Activated T-helper 2 cell treated with anti-CD3 and anti-CD28 coated beads, Interferon-gamma antibody, Interleukin-2, Interleukin-4, amounts not matched to agents 10 μg/mL and 5 μg/mL and 100 μg/mL, durations not matched to agents 14 hours and 24 hours and 36 hours (primary cell): ENCODE measurements around the gene SFI1. TPM values are rescaled to one million over a fixed set of nuclear protein-coding genes. Genes with fewer than 3 reads are reported as not detected.
A peak's percentile ranks its signal among the peaks of the same experiment; 100 is the strongest.
"Not testable (repeated sequence)": the region's sequence is repeated elsewhere in the genome, so short reads cannot be mapped to it uniquely, and the experiment has no call there.

ENCODE experiments used
- DNase-seq: peaks from one replicate; pipeline ENCODE4 v3.0.0; 2021; ENCODE audit warnings: low spot score
- H3K27ac Mint-ChIP-seq: one replicate; pipeline ENCODE4 v1.8.0; 2021; ENCODE audit warnings: mixed read lengths
- H3K27me3 Mint-ChIP-seq: one replicate; pipeline ENCODE4 v1.8.0; 2021; ENCODE audit warnings: low read depth, mixed read lengths
- H3K36me3 Mint-ChIP-seq: one replicate; pipeline ENCODE4 v1.8.0; 2021; ENCODE audit warnings: low read depth, mixed read lengths
- H3K4me1 Mint-ChIP-seq: one replicate; pipeline ENCODE4 v1.8.0; 2021; ENCODE audit warnings: low read depth, mixed read lengths
- H3K4me3 Mint-ChIP-seq: one replicate; pipeline ENCODE4 v1.8.0; 2021; ENCODE audit warnings: low read depth, mild to moderate bottlenecking, moderate library complexity, mixed read lengths
- H3K9me3 Mint-ChIP-seq: one replicate; pipeline ENCODE4 v1.8.0; 2021; ENCODE audit warnings: mixed read lengths
- intact Hi-C: fragments of 100-400 bp; cut with micrococcal nuclease; formaldehyde crosslinking; loops from one replicate; pipeline ENCODE4 v1.15.1; 2023
- total RNA-seq: library from RNA; stranded (reverse); gene quantifications from 2 replicates; pipeline ENCODE4 v1.2.3, GENCODE V29; 2022

SFI1 gene
- total RNA-seq, 1 donor from 2014 or later: 409 TPM

DNA sequence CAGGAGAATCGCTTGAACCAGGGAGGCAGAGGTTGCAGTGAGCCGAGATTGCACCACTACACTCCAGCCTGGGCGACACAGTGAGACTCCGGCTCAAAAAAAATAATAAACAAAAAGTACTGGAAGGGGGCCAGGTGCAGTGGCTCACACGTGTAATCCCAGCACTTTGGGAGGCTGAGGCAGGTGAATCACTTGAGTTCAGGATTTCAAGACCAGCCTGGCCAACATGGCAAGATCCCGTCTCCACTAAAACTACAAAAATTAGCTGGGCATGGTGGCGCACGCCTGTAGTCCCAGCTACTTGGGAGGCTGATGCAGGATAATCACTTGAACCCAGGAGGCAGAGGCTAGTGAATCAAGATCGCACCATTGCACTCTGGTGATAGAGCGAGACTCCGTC lies 10.0 kb upstream of the SFI1 start:
- H3K36me3 Mint-ChIP-seq: peaks cover 81% of the 10 kb centered on the region
- peak overlapping the region; percentile 13 for H3K4me3 Mint-ChIP-seq
- peaks cover 42% of the 10 kb centered on the region for H3K4me1 Mint-ChIP-seq
- DNase-seq, H3K27ac Mint-ChIP-seq, intact Hi-C loops, H3K9me3 Mint-ChIP-seq, H3K27me3 Mint-ChIP-seq: not testable (repeated sequence)

DNA sequence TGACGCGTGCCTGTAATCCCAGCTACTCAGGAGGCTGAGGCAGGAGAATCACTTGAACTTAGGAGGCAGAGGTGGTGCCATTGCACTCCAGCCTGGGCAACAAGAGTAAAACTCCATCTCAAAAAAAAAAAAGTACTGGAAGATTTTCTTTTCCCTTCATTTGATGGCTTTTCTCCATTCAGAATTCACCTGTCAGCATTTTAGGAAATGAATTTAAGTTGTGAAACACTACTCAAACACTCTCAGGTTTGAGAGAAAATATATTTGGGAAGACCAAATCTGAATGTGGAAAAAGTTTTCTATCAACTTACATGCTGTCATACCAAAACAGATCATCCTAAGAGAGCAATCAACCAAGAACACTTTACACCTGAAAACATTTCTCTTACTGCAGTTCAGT lies 9.4 kb upstream of the SFI1 start:
- H3K27ac Mint-ChIP-seq: no peak overlapping the region
- intact Hi-C loops: no loop called here
- no peak for DNase-seq
- no peaks in the 10 kb centered on the region for H3K9me3 Mint-ChIP-seq
- H3K4me1 Mint-ChIP-seq: peaks cover 46% of the 10 kb centered on the region
- H3K36me3 Mint-ChIP-seq: peaks cover 78% of the 10 kb centered on the region
- peak overlapping the region; percentile 54 for H3K4me3 Mint-ChIP-seq
- H3K27me3 Mint-ChIP-seq: no peaks in the 10 kb centered on the region

DNA sequence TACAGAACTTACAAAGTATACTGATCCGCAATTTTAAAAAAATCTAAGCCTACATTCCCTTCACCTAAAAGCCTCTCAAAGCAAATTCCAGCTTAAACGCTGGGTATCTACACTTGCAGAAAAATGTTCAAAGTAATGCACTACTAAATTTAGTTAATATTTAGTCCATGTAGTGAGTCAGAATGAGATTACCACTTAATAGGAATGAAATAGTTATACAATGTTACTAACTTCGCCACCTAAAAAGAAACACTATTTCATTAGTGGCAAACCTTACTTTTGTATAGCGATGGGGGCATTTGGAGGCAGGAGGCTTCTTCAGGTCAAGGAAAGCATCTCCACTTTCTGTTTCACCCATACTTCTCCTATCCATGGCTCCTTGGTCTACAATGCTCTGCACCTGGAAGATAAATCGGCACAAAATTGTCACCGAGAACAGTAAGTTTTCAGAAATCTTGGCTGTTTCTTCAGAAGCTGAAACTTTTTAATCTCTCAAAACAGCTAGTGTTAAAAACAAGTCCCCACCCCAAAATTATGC lies 7.9 kb upstream of the SFI1 start:
- Mint-ChIP-seq H3K4me1 (peaks cover 50% of the 10 kb centered on the region), H3K36me3 (peaks cover 65% of the 10 kb centered on the region), H3K27ac (peak overlapping the region; percentile 76), H3K4me3 (peak overlapping the region; percentile 85), H3K27me3 (no peaks in the 10 kb centered on the region), H3K9me3 (no peaks in the 10 kb centered on the region)
- intact Hi-C loops: loop anchor here (2.0 kb wide), 1 partner anchor 90 kb away; the partner anchor contains the start of gene DRG1
- DNase-seq: no peak

GRCh38 chr22:31488988-31489617 lies 7.2 kb upstream of the SFI1 start:
- DNase-seq: peak; percentile 19
- peaks cover 59% of the 10 kb centered on the region for H3K36me3 Mint-ChIP-seq
- peak overlapping the region; percentile 85 for H3K4me3 Mint-ChIP-seq
- intact Hi-C loops: loop anchor here (1.0 to 2.0 kb wide), 2 partner anchors 8 to 90 kb away; partner anchors contain the start of gene DRG1
- H3K27ac Mint-ChIP-seq: peak overlapping the region; percentile 76
- peaks cover 49% of the 10 kb centered on the region for H3K4me1 Mint-ChIP-seq
- H3K9me3 Mint-ChIP-seq: no peaks in the 10 kb centered on the region
- H3K27me3 Mint-ChIP-seq: no peaks in the 10 kb centered on the region

DNA sequence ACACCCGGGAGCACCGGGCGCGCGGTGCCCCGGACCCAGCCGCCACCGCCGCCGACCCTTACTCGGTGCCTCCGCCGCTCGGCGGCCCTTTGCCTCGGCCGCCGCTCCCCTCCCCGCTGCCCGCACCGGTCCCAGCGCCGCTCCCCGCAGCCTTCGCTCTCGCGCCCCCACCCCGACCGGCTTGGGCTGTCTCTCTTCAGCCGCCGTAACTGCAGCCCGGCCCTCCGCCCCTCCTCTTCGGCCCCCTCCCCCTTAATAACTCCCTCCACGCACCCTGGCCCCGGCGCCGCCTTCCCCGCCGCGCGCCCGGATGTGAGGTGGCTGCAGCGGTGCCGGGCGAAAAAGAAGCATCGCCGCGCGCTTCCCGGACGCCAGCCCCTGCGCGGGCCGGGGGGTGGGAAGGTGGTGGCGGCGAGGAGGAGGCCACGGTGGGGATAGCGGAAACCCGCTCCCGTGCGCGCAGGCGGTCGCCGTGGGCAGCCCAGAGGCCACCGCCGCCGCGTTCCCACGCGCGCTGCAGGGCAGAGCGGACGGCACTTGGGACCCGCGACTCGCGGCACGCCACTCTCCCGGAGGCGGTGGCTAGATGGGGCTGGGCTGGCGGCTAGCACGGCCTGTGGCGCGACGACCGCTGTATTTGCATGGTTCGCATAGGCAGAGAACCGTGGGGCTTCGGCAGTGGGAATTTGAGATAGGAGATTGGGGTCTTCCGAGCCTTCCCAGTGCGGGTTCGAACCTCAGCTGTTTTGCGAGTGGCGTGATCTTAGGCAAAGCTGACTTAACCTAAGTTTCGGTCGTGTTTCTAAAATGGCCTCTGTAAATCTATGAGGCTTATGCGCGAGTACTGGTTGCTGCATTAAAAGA lies 6.5 kb upstream of the SFI1 start, which contains the start of gene EIF4ENIF1:
TSS of gene EIF4ENIF1 (minus strand) at position 211 of the 864 bp plus-strand sequence. CDS start 1,124 bp downstream, outside the sequence.
- Mint-ChIP-seq H3K36me3 (peaks cover 51% of the 10 kb centered on the region), H3K9me3 (no peaks in the 10 kb centered on the region), H3K27me3 (no peaks in the 10 kb centered on the region), H3K4me1 (peaks cover 47% of the 10 kb centered on the region), H3K27ac (peak within 1 kb of the TSS; percentile 99), H3K4me3 (peak within 1 kb of the TSS; percentile 98)
- DNase-seq: peak; percentile 82
- intact Hi-C loops: loop anchor here (1.0 to 2.0 kb wide), 3 partner anchors 7 to 91 kb away; partner anchors contain the start of gene DRG1

- peaks cover 45% of the 10 kb centered on the region for H3K36me3 Mint-ChIP-seq
- H3K4me1 Mint-ChIP-seq: peaks cover 41% of the 10 kb centered on the region
- intact Hi-C loops: loop anchor here (2.0 kb wide), 1 partner anchor 36 kb away; no protein-coding TSS in a partner anchor
- peak; percentile 53 for DNase-seq
- no peaks in the 10 kb centered on the region for H3K9me3 Mint-ChIP-seq
- peak overlapping the region; percentile 98 for H3K4me3 Mint-ChIP-seq
- H3K27ac Mint-ChIP-seq: peak overlapping the region; percentile 99
- no peaks in the 10 kb centered on the region for H3K27me3 Mint-ChIP-seq
These were observed 5.8 kb upstream of the SFI1 start for GRCh38 chr22:31490496-31490925.

GRCh38 chr22:31491218-31491962 lies 4.9 kb upstream of the SFI1 start:
- no peak for DNase-seq
- Mint-ChIP-seq H3K4me3 (peak overlapping the region; percentile 98), H3K4me1 (peaks cover 44% of the 10 kb centered on the region), H3K9me3 (no peaks in the 10 kb centered on the region), H3K36me3 (peaks cover 44% of the 10 kb centered on the region), H3K27me3 (no peaks in the 10 kb centered on the region), H3K27ac (peak overlapping the region; percentile 99)
- intact Hi-C loops: loop anchor here (2.0 kb wide), 1 partner anchor 35 kb away; no protein-coding TSS in a partner anchor

DNA sequence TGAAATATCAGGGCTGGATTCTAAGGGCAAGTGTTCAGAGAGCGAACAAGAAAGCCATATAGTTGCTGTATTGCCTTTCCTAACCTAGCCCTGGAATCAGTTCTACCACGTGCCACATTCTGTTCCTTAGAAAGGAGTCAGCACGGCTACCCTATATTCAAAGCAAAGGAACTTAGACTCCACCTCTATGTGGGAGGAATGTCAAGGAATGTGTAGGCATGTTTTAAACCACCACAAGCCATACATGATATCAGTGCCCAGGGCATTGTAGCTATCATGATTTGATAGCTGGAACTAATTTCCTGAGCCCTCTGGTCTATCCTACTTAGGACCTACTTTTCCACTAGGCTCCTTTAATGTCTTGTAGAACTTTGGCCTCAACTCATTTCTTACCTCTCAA lies 4.2 kb upstream of the SFI1 start:
- H3K27ac Mint-ChIP-seq: peak overlapping the region; percentile 56
- no peaks in the 10 kb centered on the region for H3K27me3 Mint-ChIP-seq
- no peak for DNase-seq
- no peaks in the 10 kb centered on the region for H3K9me3 Mint-ChIP-seq
- H3K4me3 Mint-ChIP-seq: peak overlapping the region; percentile 35
- H3K4me1 Mint-ChIP-seq: peaks cover 41% of the 10 kb centered on the region
- intact Hi-C loops: no loop called here
- H3K36me3 Mint-ChIP-seq: peaks cover 41% of the 10 kb centered on the region

DNA sequence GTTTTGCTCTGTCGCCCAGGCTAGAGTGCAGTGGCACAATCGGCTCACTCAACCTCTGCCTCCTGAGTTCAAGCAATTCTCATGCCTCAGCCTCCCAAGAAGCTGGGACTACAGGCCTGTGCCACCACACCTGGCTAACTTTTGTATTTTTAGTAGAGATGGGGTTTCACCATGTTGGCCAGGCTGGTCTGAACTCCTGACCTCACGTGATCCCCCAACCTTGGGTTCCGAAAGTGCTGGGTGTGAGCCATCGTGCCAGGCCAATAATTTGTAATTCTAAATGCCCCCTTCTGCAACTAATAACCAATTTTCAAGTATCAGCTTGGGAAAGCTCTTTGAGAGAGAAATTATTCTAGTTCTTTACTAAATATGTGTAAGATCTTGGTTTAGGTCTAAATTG lies 3.0 kb upstream of the SFI1 start:
- H3K36me3 Mint-ChIP-seq: peaks cover 41% of the 10 kb centered on the region
- peak overlapping the region; percentile 39 for H3K4me3 Mint-ChIP-seq
- H3K4me1 Mint-ChIP-seq: peaks cover 36% of the 10 kb centered on the region
- H3K27ac Mint-ChIP-seq: peak overlapping the region; percentile 77
- DNase-seq, H3K9me3 Mint-ChIP-seq, H3K27me3 Mint-ChIP-seq, intact Hi-C loops: not testable (repeated sequence)

DNA sequence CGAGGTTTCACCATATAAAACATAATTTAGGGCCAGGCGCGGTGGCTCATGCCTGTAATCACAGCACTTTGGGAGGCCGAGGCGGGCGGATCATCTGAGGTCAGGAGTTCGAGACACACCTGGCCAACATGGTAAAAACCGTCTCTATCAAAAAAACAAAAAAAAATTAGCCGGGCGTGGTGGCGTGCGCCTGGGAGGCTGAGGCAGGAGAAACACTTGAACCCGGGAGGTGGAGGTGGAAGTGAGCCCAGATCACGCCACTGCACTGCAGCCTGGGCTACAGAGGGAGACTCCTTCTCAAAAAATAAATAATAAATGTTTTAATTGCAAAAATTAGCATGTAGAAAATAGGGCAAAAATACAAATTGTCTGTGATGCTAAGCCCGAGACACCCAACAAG lies 993 bp upstream of the SFI1 start:
- Mint-ChIP-seq H3K27me3 (no peaks in the 10 kb centered on the region), H3K4me3 (peak overlapping the region; percentile 98), H3K9me3 (peaks cover 5% of the 10 kb centered on the region), H3K27ac (peak overlapping the region; percentile 96), H3K4me1 (peaks cover 36% of the 10 kb centered on the region), H3K36me3 (peaks cover 46% of the 10 kb centered on the region)
- no peak for DNase-seq
- intact Hi-C loops: no loop called here

GRCh38 chr22:31496735-31497146 lies 405 bp downstream of the SFI1 start:
- Mint-ChIP-seq H3K9me3 (peaks cover 5% of the 10 kb centered on the region), H3K36me3 (peaks cover 47% of the 10 kb centered on the region), H3K4me1 (peaks cover 26% of the 10 kb centered on the region), H3K4me3 (peak overlapping the region; percentile 98), H3K27me3 (no peaks in the 10 kb centered on the region), H3K27ac (peak overlapping the region; percentile 96)
- DNase-seq: peak; percentile 45
- intact Hi-C loops: loop anchor here (1.0 to 2.0 kb wide), 7 partner anchors 7 to 254 kb away; partner anchors contain the start of genes EIF4ENIF1, PATZ1 and PRR14L
